DND-41 (cell line): ENCODE measurements around the gene SORCS1.
A peak's percentile ranks its signal among the peaks of the same experiment; 100 is the strongest.

Experiments used
- ATAC-seq: fragments of 200-7000 bp; cut with Tn5 transposase; 3 replicates; pipeline ENCODE4 v1.9.1; 2021; ENCODE audit warnings: low read depth; ENCODE audit not compliant: insufficient read depth
- DNase-seq: peaks from one replicate; pipeline ENCODE4 v3.0.0-alpha.2; 2020
- H2AFZ ChIP-seq: 2 replicates; pipeline ENCODE4 v1.6.0; 2012; ENCODE audit warnings: low read depth, low read length
- H3K27ac ChIP-seq: 2 replicates; pipeline ENCODE4 v1.5.1; 2012; ENCODE audit warnings: low read length, inconsistent platforms
- H3K27me3 ChIP-seq: fragments of 200-600 bp; sonication (generic); 2 replicates; pipeline ENCODE4 v1.6.0; 2012; ENCODE audit warnings: low read length, mild to moderate bottlenecking, inconsistent platforms; ENCODE audit not compliant: insufficient read depth, poor library complexity
- H3K36me3 ChIP-seq: 2 replicates; pipeline ENCODE4 v1.5.1; 2012; ENCODE audit warnings: low read length, inconsistent platforms; ENCODE audit not compliant: insufficient read depth
- H3K4me1 ChIP-seq: 2 replicates; pipeline ENCODE4 v1.5.1; 2012; ENCODE audit warnings: mild to moderate bottlenecking, low read length; ENCODE audit not compliant: insufficient read depth
- H3K4me2 ChIP-seq: 2 replicates; pipeline ENCODE4 v1.6.0; 2012; ENCODE audit warnings: mild to moderate bottlenecking, moderate library complexity, low read length, inconsistent platforms; ENCODE audit not compliant: insufficient read depth
- H3K4me3 ChIP-seq, 2 experiments: fragments of 200-600 bp in 1 of 2; shearing (Covaris generic) in 1 of 2; 2 replicates each; pipeline ENCODE4 v1.5.1; 2012 to 2016; ENCODE audit warnings: inconsistent platforms in 2 of 2, low read length in 2 of 2, mild to moderate bottlenecking in 2 of 2, low read depth in 1 of 2, moderate library complexity in 1 of 2
- H3K79me2 ChIP-seq: 2 replicates; pipeline ENCODE4 v1.6.0; 2012; ENCODE audit warnings: low read length, inconsistent platforms; ENCODE audit not compliant: insufficient read depth
- H3K9ac ChIP-seq: 2 replicates; pipeline ENCODE4 v1.6.0; 2012; ENCODE audit warnings: low read depth, mild to moderate bottlenecking, inconsistent platforms, low read length, moderate library complexity
- H3K9me3 ChIP-seq: 2 replicates; pipeline ENCODE4 v1.5.1; 2012; ENCODE audit warnings: low read length, moderate library complexity, mild to moderate bottlenecking, inconsistent platforms; ENCODE audit not compliant: insufficient read depth, severe bottlenecking
- H4K20me1 ChIP-seq: 2 replicates; pipeline ENCODE4 v1.6.0; 2012; ENCODE audit warnings: low read length; ENCODE audit not compliant: insufficient read depth
- EZH2 ChIP-seq: IDR thresholded peaks from 3 replicates; pipeline ENCODE4 v1.6.1; 2012; ENCODE audit warnings: borderline replicate concordance, low read depth, mild to moderate bottlenecking, moderate library complexity, low read length, inconsistent platforms; ENCODE audit not compliant: severe bottlenecking
- TF ChIP-seq, protein P1 (sequence below): IDR thresholded peaks from 2 replicates; pipeline ENCODE4 v1.5.1; 2012; ENCODE audit warnings: borderline replicate concordance, low read length, moderate library complexity, mild to moderate bottlenecking; ENCODE audit not compliant: poor library complexity, severe bottlenecking; ENCODE audit errors: extremely low read depth

Gene SORCS1

DNA sequence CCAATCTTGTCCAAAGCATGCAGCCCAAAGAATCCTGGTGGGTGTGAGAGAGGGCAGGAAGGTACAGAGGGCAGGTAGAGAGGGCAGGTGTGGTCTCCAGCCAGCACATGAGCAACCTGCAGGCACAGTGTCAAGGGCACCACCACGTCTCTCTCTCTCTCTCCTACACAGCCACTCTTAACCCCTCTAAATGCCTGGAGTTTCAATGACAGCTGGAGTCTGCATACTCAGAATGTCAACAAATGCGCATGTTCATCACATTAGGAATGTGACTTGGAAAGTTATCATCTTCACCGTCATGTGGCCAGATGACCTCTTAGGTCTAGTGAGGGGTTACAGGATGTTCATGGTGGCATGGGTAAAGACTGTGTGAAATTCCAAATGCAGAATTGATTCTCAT, 456.8 kb downstream of the SORCS1 start:
- Histone ChIP-seq H4K20me1 (no peaks in the 10 kb centered on the region), H3K4me2 (no peak overlapping the region), H3K27me3 (no peaks in the 10 kb centered on the region), H3K9ac (no peak overlapping the region), H3K9me3 (no peaks in the 10 kb centered on the region), H3K4me1 (no peaks in the 10 kb centered on the region), H3K79me2 (no peaks in the 10 kb centered on the region), H2AFZ (no peak overlapping the region), H3K27ac (no peak overlapping the region), H3K4me3 (no peak overlapping the region), H3K36me3 (no peaks in the 10 kb centered on the region)
- no peak for DNase-seq
- no peak for ATAC-seq
- TF ChIP-seq EZH2 = no peak
- TF ChIP-seq, protein P1, sequence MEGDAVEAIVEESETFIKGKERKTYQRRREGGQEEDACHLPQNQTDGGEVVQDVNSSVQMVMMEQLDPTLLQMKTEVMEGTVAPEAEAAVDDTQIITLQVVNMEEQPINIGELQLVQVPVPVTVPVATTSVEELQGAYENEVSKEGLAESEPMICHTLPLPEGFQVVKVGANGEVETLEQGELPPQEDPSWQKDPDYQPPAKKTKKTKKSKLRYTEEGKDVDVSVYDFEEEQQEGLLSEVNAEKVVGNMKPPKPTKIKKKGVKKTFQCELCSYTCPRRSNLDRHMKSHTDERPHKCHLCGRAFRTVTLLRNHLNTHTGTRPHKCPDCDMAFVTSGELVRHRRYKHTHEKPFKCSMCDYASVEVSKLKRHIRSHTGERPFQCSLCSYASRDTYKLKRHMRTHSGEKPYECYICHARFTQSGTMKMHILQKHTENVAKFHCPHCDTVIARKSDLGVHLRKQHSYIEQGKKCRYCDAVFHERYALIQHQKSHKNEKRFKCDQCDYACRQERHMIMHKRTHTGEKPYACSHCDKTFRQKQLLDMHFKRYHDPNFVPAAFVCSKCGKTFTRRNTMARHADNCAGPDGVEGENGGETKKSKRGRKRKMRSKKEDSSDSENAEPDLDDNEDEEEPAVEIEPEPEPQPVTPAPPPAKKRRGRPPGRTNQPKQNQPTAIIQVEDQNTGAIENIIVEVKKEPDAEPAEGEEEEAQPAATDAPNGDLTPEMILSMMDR = no peak

DNA sequence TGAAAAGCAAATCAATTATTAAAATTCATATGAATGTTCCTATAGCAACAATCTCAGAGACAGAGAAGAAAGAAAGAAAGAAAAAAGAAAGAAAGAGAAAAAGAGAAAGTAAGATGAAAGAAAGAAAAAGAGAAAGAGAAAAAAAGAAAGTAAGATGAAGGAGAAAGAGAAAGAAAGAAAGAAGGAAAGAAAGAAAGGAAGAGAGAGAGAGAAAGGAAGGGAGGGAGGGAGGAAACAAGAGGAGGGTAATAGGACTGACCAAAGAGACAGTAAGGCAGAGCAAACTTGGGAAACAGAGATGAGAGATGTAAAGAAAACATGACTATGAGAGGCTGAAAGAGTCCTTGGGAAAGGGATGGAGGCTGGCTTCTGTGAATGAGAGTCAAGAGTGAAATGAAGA, 458.4 kb downstream of the SORCS1 start:
- Histone ChIP-seq H4K20me1 (no peaks in the 10 kb centered on the region), H3K79me2 (no peaks in the 10 kb centered on the region), H2AFZ (no peak overlapping the region), H3K9ac (no peak overlapping the region), H3K27ac (no peak overlapping the region), H3K4me3 (no peak overlapping the region), H3K27me3 (no peaks in the 10 kb centered on the region), H3K4me2 (no peak overlapping the region), H3K36me3 (no peaks in the 10 kb centered on the region), H3K4me1 (no peaks in the 10 kb centered on the region), H3K9me3 (no peaks in the 10 kb centered on the region)
- ATAC-seq (no peak), DNase-seq (no peak)
- TF ChIP-seq, protein P1 = no peak
- TF ChIP-seq EZH2 = no peak

DNA sequence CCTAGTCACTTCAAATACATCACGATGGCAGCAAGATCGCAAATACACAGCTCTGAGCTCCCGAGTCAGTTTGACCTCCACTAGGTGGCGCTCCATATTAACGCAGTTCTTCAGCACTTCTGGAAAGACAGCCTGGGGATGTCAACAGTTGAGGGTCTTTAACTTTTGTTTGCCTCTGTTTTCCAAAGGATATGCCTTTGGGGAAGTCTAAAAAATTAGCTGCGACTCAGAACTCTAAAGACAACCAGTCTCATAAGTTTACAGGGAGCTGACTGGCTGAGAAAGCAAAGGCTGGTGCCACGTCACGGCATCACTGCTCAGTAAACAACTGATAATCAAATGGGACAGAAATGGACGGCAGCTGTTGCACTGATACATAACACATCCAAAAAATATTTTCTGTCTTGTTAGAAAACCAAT, 458.8 kb downstream of the SORCS1 start:
- H3K79me2 ChIP-seq = no peaks in the 10 kb centered on the region
- no peaks in the 10 kb centered on the region for H3K4me1 ChIP-seq
- H3K27ac ChIP-seq = no peak overlapping the region
- no peak overlapping the region for H3K4me2 ChIP-seq
- peak; percentile 37 for DNase-seq
- H3K9ac ChIP-seq = no peak overlapping the region
- no peaks in the 10 kb centered on the region for H3K36me3 ChIP-seq
- no peaks in the 10 kb centered on the region for H3K27me3 ChIP-seq
- H2AFZ ChIP-seq = no peak overlapping the region
- TF ChIP-seq EZH2 = no peak
- TF ChIP-seq, protein P1 = peak; percentile 82
- no peaks in the 10 kb centered on the region for H3K9me3 ChIP-seq
- H3K4me3 ChIP-seq = no peak overlapping the region
- no peak for ATAC-seq
- H4K20me1 ChIP-seq = no peaks in the 10 kb centered on the region

DNA sequence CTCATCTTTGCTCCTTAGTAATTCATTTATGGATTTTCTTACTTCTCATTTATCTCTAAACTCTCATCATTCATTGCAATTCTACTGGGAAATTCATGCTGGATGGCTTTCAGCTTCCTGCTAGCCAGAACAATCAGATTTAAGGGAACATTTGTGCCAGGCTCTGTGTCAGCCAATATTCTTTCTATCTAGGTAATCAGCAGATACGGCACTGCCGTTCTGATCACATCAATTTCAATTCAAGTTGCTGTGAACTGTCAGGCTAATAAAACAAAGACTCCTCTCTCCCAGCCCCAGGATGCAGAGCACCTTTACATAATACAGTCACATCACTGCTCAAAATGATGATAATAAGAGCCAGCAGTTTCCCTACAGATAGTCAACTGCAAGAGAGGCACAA, 468.3 kb downstream of the SORCS1 start:
- DNase-seq = no peak
- no peaks in the 10 kb centered on the region for H3K27me3 ChIP-seq
- H3K36me3 ChIP-seq = no peaks in the 10 kb centered on the region
- H3K4me2 ChIP-seq = no peak overlapping the region
- TF ChIP-seq, protein P1 = no peak
- no peak for TF ChIP-seq EZH2
- H3K4me1 ChIP-seq = no peaks in the 10 kb centered on the region
- H4K20me1 ChIP-seq = no peaks in the 10 kb centered on the region
- H3K9me3 ChIP-seq = peaks cover 2% of the 10 kb centered on the region
- no peak overlapping the region for H2AFZ ChIP-seq
- H3K79me2 ChIP-seq = no peaks in the 10 kb centered on the region
- no peak overlapping the region for H3K9ac ChIP-seq
- no peak overlapping the region for H3K27ac ChIP-seq
- no peak overlapping the region for H3K4me3 ChIP-seq
- no peak for ATAC-seq
